H1 (cell line): ENCODE results near the gene VPS52. TPM values are rescaled to one million over a fixed set of nuclear protein-coding genes. Genes with fewer than 3 reads are reported as not detected.

Source experiments
- BACH1 ChIP-seq: IDR thresholded peaks from 2 replicates; pipeline ENCODE4 v1.6.1; 2012; ENCODE audit warnings: low read length, improper control_type of control experiment
- CBX5 ChIP-seq: fragments of 300-800, 300-1000 bp; sonication (generic); IDR thresholded peaks from 2 replicates; pipeline ENCODE4 v1.7.1; 2016; ENCODE audit warnings: antibody characterized with exemption, low read length, low read depth
- CHD1 ChIP-seq: IDR thresholded peaks from 2 replicates; pipeline ENCODE4 v1.6.1; 2012; ENCODE audit warnings: low read depth, low read length, improper control_type of control experiment
- CHD2 ChIP-seq: IDR thresholded peaks from 2 replicates; pipeline ENCODE4 v1.6.1; 2012; ENCODE audit warnings: low read length, improper control_type of control experiment
- EGR1 ChIP-seq: IDR thresholded peaks from 2 replicates; pipeline ENCODE4 v1.6.1; 2011; ENCODE audit warnings: low read depth, low read length, borderline replicate concordance
- EZH2 ChIP-seq: fragments of 200-600 bp; sonication (generic); IDR thresholded peaks from 2 replicates; pipeline ENCODE4 v1.7.1; 2012; ENCODE audit warnings: low read depth, mild to moderate bottlenecking, moderate library complexity, low read length, inconsistent platforms; ENCODE audit not compliant: severe bottlenecking
- FOSL1 ChIP-seq: IDR thresholded peaks from 2 replicates; pipeline ENCODE4 v1.6.1; 2011; ENCODE audit warnings: mild to moderate bottlenecking, low read depth, low read length, moderate library complexity; ENCODE audit not compliant: insufficient read depth
- HDAC2 ChIP-seq, 2 experiments: fragments of 300-600 bp in 1 of 2; sonication (generic) in 1 of 2; IDR thresholded peaks; 2 replicates each; pipeline ENCODE4 v1.6.1; 2011 to 2012; ENCODE audit warnings: low read depth in 2 of 2, low read length in 2 of 2, mild to moderate bottlenecking in 2 of 2, moderate library complexity in 2 of 2, borderline replicate concordance in 1 of 2, inconsistent platforms in 1 of 2
- JUN ChIP-seq: IDR thresholded peaks from 2 replicates; pipeline ENCODE4 v1.6.1; 2011; ENCODE audit warnings: low read depth, mild to moderate bottlenecking, improper control_type of control experiment, low read length
- KDM1A ChIP-seq: fragments of 200-600, 300-600 bp; sonication (generic); IDR thresholded peaks from 2 replicates; pipeline ENCODE4 v1.7.1; 2016; ENCODE audit warnings: mild to moderate bottlenecking, low read length, borderline replicate concordance
- KDM4A ChIP-seq: IDR thresholded peaks from one replicate; pipeline ENCODE4 v1.7.1; 2012; ENCODE audit warnings: low read depth, mild to moderate bottlenecking, moderate library complexity, low read length, inconsistent platforms; ENCODE audit not compliant: severe bottlenecking
- KDM5A ChIP-seq: fragments of 200-600 bp; IDR thresholded peaks from 2 replicates; pipeline ENCODE4 v1.7.1; 2012; ENCODE audit warnings: mild to moderate bottlenecking, low read length, inconsistent platforms, mixed read lengths
- MAFK ChIP-seq: IDR thresholded peaks from 2 replicates; pipeline ENCODE4 v1.6.1; 2012; ENCODE audit warnings: low read depth, mild to moderate bottlenecking, improper control_type of control experiment, low read length
- NANOG ChIP-seq: IDR thresholded peaks from 2 replicates; pipeline ENCODE4 v1.6.1; 2011; ENCODE audit warnings: low read length, low read depth, mild to moderate bottlenecking, inconsistent platforms; ENCODE audit not compliant: insufficient read depth, poor library complexity, severe bottlenecking
- PHF8 ChIP-seq: fragments of 200-600 bp; sonication (generic); conservative IDR thresholded peaks from 2 replicates; pipeline ENCODE4 v1.7.1; 2012; ENCODE audit warnings: low read depth, mild to moderate bottlenecking, inconsistent platforms, low read length, moderate library complexity
- POLR2A ChIP-seq, 2 experiments: IDR thresholded peaks; 1 replicate in 1 of 2; 2 replicates in 1 of 2; pipeline ENCODE4 v1.6.1; 2011; ENCODE audit warnings: low read depth in 2 of 2, low read length in 2 of 2, mild to moderate bottlenecking in 2 of 2; ENCODE audit errors: control extremely low read depth in 1 of 2
- RXRA ChIP-seq: IDR thresholded peaks from 2 replicates; pipeline ENCODE4 v1.6.1; 2011; ENCODE audit warnings: low read depth, mild to moderate bottlenecking, low read length, moderate library complexity; ENCODE audit not compliant: insufficient read depth
- SIRT6 ChIP-seq: IDR thresholded peaks from one replicate; pipeline ENCODE4 v1.7.1; 2012; ENCODE audit warnings: low read length, inconsistent platforms
- SP1 ChIP-seq: IDR thresholded peaks from 2 replicates; pipeline ENCODE4 v1.6.1; 2011; ENCODE audit warnings: low read depth, low read length
- SP2 ChIP-seq: IDR thresholded peaks from 2 replicates; pipeline ENCODE4 v1.6.1; 2012; ENCODE audit warnings: mild to moderate bottlenecking, low read length, inconsistent platforms
- SRF ChIP-seq: IDR thresholded peaks from 2 replicates; pipeline ENCODE4 v1.6.1; 2011; ENCODE audit warnings: mild to moderate bottlenecking, low read depth, low read length, moderate library complexity
- TAF7 ChIP-seq: optimal IDR thresholded peaks from 2 replicates; pipeline ENCODE3; 2011; ENCODE audit warnings: low read depth, mild to moderate bottlenecking, inconsistent platforms, low read length, moderate library complexity, borderline replicate concordance
- TEAD4 ChIP-seq: IDR thresholded peaks from 2 replicates; pipeline ENCODE4 v1.6.1; 2012; ENCODE audit warnings: low read depth, low read length, inconsistent platforms, mixed read lengths
- ZNF274 ChIP-seq: IDR thresholded peaks from 2 replicates; pipeline ENCODE4 v1.7.0; 2012; ENCODE audit warnings: low read length, borderline replicate concordance; ENCODE audit errors: extremely low read depth
- polyA plus RNA-seq, 7 experiments: library from polyadenylated mRNA; depleted of rRNA in 3 of 7; stranded (reverse) in 5 of 7; unstranded in 2 of 7; fragments of >200 nt in 5 of 7; fragments of 200-250 nt in 2 of 7; gene quantifications; 1 replicate in 5 of 7; 2 replicates in 1 of 7; 4 replicates in 1 of 7; pipeline versions ENCODE4 v1.2.1 to v1.2.3, GENCODE V29; 2011 to 2013; ENCODE audit warnings: missing spikeins in 2 of 7, mixed read lengths in 2 of 7
- total RNA-seq: library from RNA; stranded (reverse); fragmentation: NEBNext Ultra II Directional; extraction: Animal tissue kit (Norgen Biotek cat#: 25700); gene quantifications from 2 replicates; pipeline ENCODE4 v1.2.1, GENCODE V29; 2021
- TF ChIP-seq, protein P1 (sequence below): IDR thresholded peaks from 2 replicates; pipeline ENCODE4 v1.6.1; 2012; ENCODE audit warnings: inconsistent platforms

The VPS52 gene
- total and polyA plus RNA-seq, 2 of the 8 experiments (the other 6 are each of a cell fraction or from before 2014, with no cell fraction given): 36.5 to 86.3 TPM

DNA sequence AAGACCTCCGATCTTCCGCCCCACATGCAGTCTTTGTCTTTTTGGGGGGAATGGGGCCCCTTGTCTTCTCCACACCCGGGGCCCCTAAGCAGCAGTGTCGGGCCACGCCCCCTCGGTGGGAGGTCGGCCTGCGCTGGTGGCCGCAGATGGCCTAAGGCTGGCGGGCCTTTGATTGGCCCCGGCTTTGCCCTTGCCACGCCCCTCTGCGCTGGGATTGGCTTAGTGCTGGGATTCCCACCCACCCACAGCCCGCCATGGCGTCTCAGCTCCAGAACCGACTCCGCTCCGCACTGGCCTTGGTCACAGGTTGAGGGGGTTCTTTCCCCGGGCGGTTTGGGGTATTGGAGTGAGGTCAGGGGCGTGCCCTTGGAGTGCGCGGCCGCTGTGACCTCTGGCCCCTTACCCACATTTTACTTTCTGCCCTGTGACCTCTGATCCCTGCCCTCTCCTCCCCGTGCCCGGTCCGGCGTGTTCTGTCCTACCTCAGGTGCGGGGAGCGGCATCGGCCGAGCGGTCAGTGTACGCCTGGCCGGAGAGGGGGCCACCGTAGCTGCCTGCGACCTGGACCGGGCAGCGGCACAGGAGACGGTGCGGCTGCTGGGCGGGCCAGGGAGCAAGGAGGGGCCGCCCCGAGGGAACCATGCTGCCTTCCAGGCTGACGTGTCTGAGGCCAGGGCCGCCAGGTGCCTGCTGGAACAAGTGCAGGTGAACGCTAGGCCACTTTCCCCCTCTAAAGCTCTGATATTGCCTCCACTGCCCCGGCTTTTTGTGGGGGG lies 67.1 kb downstream of the VPS52 start, which contains the start of gene HSD17B8 (continued):
- TF ChIP-seq, protein P1, sequence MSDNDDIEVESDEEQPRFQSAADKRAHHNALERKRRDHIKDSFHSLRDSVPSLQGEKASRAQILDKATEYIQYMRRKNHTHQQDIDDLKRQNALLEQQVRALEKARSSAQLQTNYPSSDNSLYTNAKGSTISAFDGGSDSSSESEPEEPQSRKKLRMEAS: 0 out of 2 replicates have a peak, but pooled peaks have one; percentile 21
- no peak for TF ChIP-seq SIRT6
- TF ChIP-seq CHD2: no peak
- TF ChIP-seq MAFK: no peak
- TF ChIP-seq FOSL1: no peak
- peak; percentile 66 for TF ChIP-seq KDM4A
- TF ChIP-seq NANOG: peak; percentile 20
- no peak for TF ChIP-seq ZNF274
- TF ChIP-seq PHF8: 0 out of 2 replicates have a peak, but pooled peaks have one; percentile 44
- TF ChIP-seq SP1: peak; percentile 85
- no peak for TF ChIP-seq SRF
- TF ChIP-seq KDM1A: no peak
- TF ChIP-seq RXRA: no peak
- TF ChIP-seq KDM5A: no peak
- TF ChIP-seq POLR2A (IDR thresholded peaks at IDR 0.05; ENCODE audit: control extremely low read depth in 1 of 2, low read depth in 2 of 2, low read length in 2 of 2): peak in 1 of 2 experiments; percentile 48; a peak in 2 of 3 replicates
- no peak for TF ChIP-seq JUN
- TF ChIP-seq SP2: no peak; the same call in 1 of the 2 replicates
- TF ChIP-seq CHD1: no peak
- no peak for TF ChIP-seq CBX5
- peak; percentile 75 for TF ChIP-seq EGR1
- no peak for TF ChIP-seq HDAC2 (IDR thresholded peaks at IDR 0.05; ENCODE audit: borderline replicate concordance in 1 of 2, low read depth in 2 of 2, low read length in 2 of 2)
- TF ChIP-seq EZH2: no peak
- no peak for TF ChIP-seq BACH1
- TF ChIP-seq TEAD4: no peak
- TF ChIP-seq TAF7: peak; percentile 28
